ENCODE measurements around the gene CD99L2.

- no peak for TF ChIP-seq MYBL2 (CRISPR knock-in tag; IDR thresholded peaks at IDR 0.05)
- no peak for TF ChIP-seq CREM (CRISPR knock-in tag; IDR thresholded peaks at IDR 0.05)
- TF ChIP-seq CTCF (IDR thresholded peaks at IDR 0.05): no peak
- TF ChIP-seq, protein P1, sequence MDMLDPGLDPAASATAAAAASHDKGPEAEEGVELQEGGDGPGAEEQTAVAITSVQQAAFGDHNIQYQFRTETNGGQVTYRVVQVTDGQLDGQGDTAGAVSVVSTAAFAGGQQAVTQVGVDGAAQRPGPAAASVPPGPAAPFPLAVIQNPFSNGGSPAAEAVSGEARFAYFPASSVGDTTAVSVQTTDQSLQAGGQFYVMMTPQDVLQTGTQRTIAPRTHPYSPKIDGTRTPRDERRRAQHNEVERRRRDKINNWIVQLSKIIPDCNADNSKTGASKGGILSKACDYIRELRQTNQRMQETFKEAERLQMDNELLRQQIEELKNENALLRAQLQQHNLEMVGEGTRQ (CRISPR knock-in tag; IDR thresholded peaks at IDR 0.05): no peak
- no peak for TF ChIP-seq JUN (CRISPR knock-in tag; IDR thresholded peaks at IDR 0.05)
- TF ChIP-seq ELF4 (CRISPR knock-in tag; IDR thresholded peaks at IDR 0.05; ENCODE audit: low read depth): no peak
- TF ChIP-seq NR2C2 (CRISPR knock-in tag; IDR thresholded peaks at IDR 0.05): no peak
Observed at GRCh38 chrX:150944233-150944632, 45.8 kb upstream of the CD99L2 start.
